IMR-90 (cell line): Measurements from ENCODE around the gene PFKFB2. TPM values are rescaled to one million over a fixed set of nuclear protein-coding genes. Genes with fewer than 3 reads are reported as not detected.

ENCODE experiments used
- ATAC-seq: fragments of 200-7000 bp; cut with Tn5 transposase; 2 replicates; pipeline ENCODE4 v1.9.1; 2020; ENCODE audit warnings: low read depth, mild to moderate bottlenecking, moderate library complexity
- BruUV-seq: library from RNA; stranded (reverse); fragments of 400-500 nt; replicated peaks from 2 replicates; lab custom pipeline; 2021; lab: Mats Ljungman, UMichigan
- CTCF ChIA-PET: fragments of 300-600 bp; formaldehyde crosslinking; extraction: SDS; loops from one replicate; lab custom pipeline; 2021; ENCODE audit warnings: antibody characterized with exemption; lab: Yijun Ruan, JAX
- POLR2A ChIA-PET: fragments of 300-600 bp; sonication (Branson Sonifier 250); formaldehyde crosslinking; loops from one replicate; lab custom pipeline; 2022; ENCODE audit warnings: antibody characterized with exemption; ENCODE audit not compliant: unreplicated experiment; lab: Charles Lee
- DNase-seq: peaks from one replicate; pipeline ENCODE4 v3.0.0; 2013
- H2AFZ ChIP-seq: replicated peaks from 2 replicates; pipeline ENCODE3; 2013; ENCODE audit warnings: low read length, mild to moderate bottlenecking; ENCODE audit not compliant: poor library complexity
- H2AK5ac ChIP-seq: 2 replicates; pipeline ENCODE4 v1.6.1; 2013; ENCODE audit warnings: low read depth, low read length, inconsistent platforms
- H2AK9ac ChIP-seq: replicated peaks from 2 replicates; pipeline ENCODE3; 2013; ENCODE audit warnings: mild to moderate bottlenecking, low read depth, low read length, moderate library complexity; ENCODE audit not compliant: poor library complexity
- H2BK120ac ChIP-seq: 2 replicates; pipeline ENCODE4 v1.6.1; 2013; ENCODE audit warnings: low read depth, low read length, inconsistent platforms
- H2BK15ac ChIP-seq: 3 replicates; pipeline ENCODE4 v1.6.1; 2013; ENCODE audit warnings: low read depth, low read length, inconsistent platforms
- H2BK20ac ChIP-seq: 2 replicates; pipeline ENCODE4 v1.6.1; 2013; ENCODE audit warnings: low read depth, mild to moderate bottlenecking, inconsistent platforms, low read length, moderate library complexity
- H2BK5ac ChIP-seq: 2 replicates; pipeline ENCODE4 v1.6.1; 2013; ENCODE audit warnings: mild to moderate bottlenecking, low read depth, low read length, inconsistent platforms; ENCODE audit not compliant: poor library complexity, severe bottlenecking
- H3K14ac ChIP-seq: replicated peaks from 2 replicates; pipeline ENCODE4 v1.6.1; 2013; ENCODE audit warnings: low read depth, low read length, inconsistent platforms
- H3K18ac ChIP-seq: 2 replicates; pipeline ENCODE4 v1.6.1; 2013; ENCODE audit warnings: low read depth, low read length, control low read depth
- H3K23ac ChIP-seq: 2 replicates; pipeline ENCODE4 v1.6.1; 2013; ENCODE audit warnings: low read depth, low read length, inconsistent platforms
- H3K27ac ChIP-seq: 2 replicates; pipeline ENCODE4 v1.5.1; 2013; ENCODE audit warnings: mild to moderate bottlenecking, control low read depth, low read length; ENCODE audit not compliant: insufficient read depth
- H3K27me3 ChIP-seq: 2 replicates; pipeline ENCODE4 v1.6.1; 2013; ENCODE audit warnings: low read length; ENCODE audit not compliant: control insufficient read depth, insufficient read depth
- H3K36me3 ChIP-seq: 2 replicates; pipeline ENCODE4 v1.6.1; 2013; ENCODE audit warnings: low read length, mixed read lengths; ENCODE audit not compliant: control insufficient read depth, insufficient read depth
- H3K4ac ChIP-seq: 2 replicates; pipeline ENCODE4 v1.6.1; 2013; ENCODE audit warnings: low read depth, low read length, inconsistent platforms
- H3K4me1 ChIP-seq: 2 replicates; pipeline ENCODE4 v1.6.1; 2013; ENCODE audit warnings: low read length, mixed read lengths; ENCODE audit not compliant: control insufficient read depth, insufficient read depth
- H3K4me2 ChIP-seq: 2 replicates; pipeline ENCODE4 v1.6.1; 2013; ENCODE audit warnings: low read depth, mild to moderate bottlenecking, control low read depth, low read length, moderate library complexity
- H3K4me3 ChIP-seq: 2 replicates; pipeline ENCODE4 v1.5.1; 2013; ENCODE audit warnings: low read depth, mild to moderate bottlenecking, control low read depth, low read length, moderate library complexity; ENCODE audit not compliant: insufficient read depth
- H3K56ac ChIP-seq: 2 replicates; pipeline ENCODE4 v1.6.1; 2013; ENCODE audit warnings: low read length, inconsistent platforms; ENCODE audit not compliant: insufficient read depth; ENCODE audit errors: extremely low read depth
- H3K79me1 ChIP-seq, 2 experiments: 2 replicates each; pipeline ENCODE4 v1.6.1; 2013; ENCODE audit warnings: low read length in 2 of 2, inconsistent platforms in 1 of 2, low read depth in 1 of 2
- H3K9ac ChIP-seq: 2 replicates; pipeline ENCODE4 v1.6.1; 2013; ENCODE audit warnings: low read depth, low read length, control low read depth
- H3K9me1 ChIP-seq: 2 replicates; pipeline ENCODE4 v1.6.1; 2013; ENCODE audit warnings: low read length, inconsistent platforms; ENCODE audit not compliant: insufficient read depth
- H3K9me3 ChIP-seq: 2 replicates; pipeline ENCODE4 v1.6.1; 2013; ENCODE audit warnings: low read length; ENCODE audit not compliant: control insufficient read depth, insufficient read depth
- H4K20me1 ChIP-seq: 2 replicates; pipeline ENCODE4 v1.6.1; 2013; ENCODE audit warnings: low read length, inconsistent platforms; ENCODE audit not compliant: insufficient read depth
- H4K5ac ChIP-seq: 2 replicates; pipeline ENCODE4 v1.6.1; 2013; ENCODE audit warnings: mild to moderate bottlenecking, low read depth, low read length, control low read depth
- H4K8ac ChIP-seq, 2 experiments: 2 replicates each; pipeline ENCODE4 v1.6.1; 2013; ENCODE audit warnings: low read depth in 2 of 2, low read length in 2 of 2, control low read depth in 1 of 2, inconsistent platforms in 1 of 2
- H4K91ac ChIP-seq: 2 replicates; pipeline ENCODE4 v1.6.1; 2013; ENCODE audit warnings: low read depth, low read length, inconsistent platforms; ENCODE audit not compliant: insufficient read depth
- CEBPB ChIP-seq: IDR thresholded peaks from 2 replicates; pipeline ENCODE4 v1.6.1; 2012; ENCODE audit warnings: low read depth, low read length, improper control_type of control experiment
- FOS ChIP-seq: fragments of 150-350 bp; IDR thresholded peaks from 2 replicates; pipeline ENCODE4 v1.6.1; 2016; ENCODE audit warnings: low read depth, low read length
- MAFK ChIP-seq: IDR thresholded peaks from 2 replicates; pipeline ENCODE4 v1.6.1; 2012; ENCODE audit warnings: low read depth, low read length, improper control_type of control experiment
- MXI1 ChIP-seq: IDR thresholded peaks from 2 replicates; pipeline ENCODE4 v1.6.1; 2012; ENCODE audit warnings: low read depth, mild to moderate bottlenecking, low read length, moderate library complexity, borderline replicate concordance
- POLR2A ChIP-seq: IDR thresholded peaks from 2 replicates; pipeline ENCODE4 v1.6.1; 2012; ENCODE audit warnings: mild to moderate bottlenecking, low read depth, low read length
- RAD21 ChIP-seq: IDR thresholded peaks from 2 replicates; pipeline ENCODE4 v1.6.1; 2012; ENCODE audit warnings: low read length, improper control_type of control experiment
- RCOR1 ChIP-seq: IDR thresholded peaks from 2 replicates; pipeline ENCODE4 v1.6.1; 2012; ENCODE audit warnings: mild to moderate bottlenecking, low read length, improper control_type of control experiment; ENCODE audit not compliant: insufficient replicate concordance
- RFX5 ChIP-seq: IDR thresholded peaks from 2 replicates; pipeline ENCODE4 v1.8.0; 2012; ENCODE audit warnings: low read depth, mild to moderate bottlenecking, low read length, moderate library complexity
- WGBS, 2 experiments: methylation state at CpG; one replicate each; pipeline versions ENCODE4 v1.1.5 to v1.1.7; 2013; ENCODE audit warnings: missing lambda C conversion rate in 2 of 2; ENCODE audit not compliant: insufficient read length in 1 of 2; ENCODE audit errors: extremely low coverage in 2 of 2; 5-methylcytosine and 5-hydroxymethylcytosine counted together
- dilution Hi-C: fragments of 300-500 bp; cut with HindIII; formaldehyde crosslinking; loops from one replicate; pipeline ENCODE4 v1.14.3; 2018; ENCODE audit warnings: low sequenced_read_pairs; ENCODE audit not compliant: unreplicated experiment
- in situ Hi-C: fragments of 300-500 bp; cut with MboI; formaldehyde crosslinking; loops from 3 replicates; pipeline ENCODE4 v1.14.3; 2019; ENCODE audit warnings: low sequenced_read_pairs, inconsistent platforms, mixed read lengths
- intact Hi-C: fragments of 100-400 bp; cut with micrococcal nuclease; formaldehyde crosslinking; loops from 2 replicates; pipeline ENCODE4 v1.10.0; 2022
- polyA plus RNA-seq, 3 experiments: library from polyadenylated mRNA; depleted of rRNA; stranded (reverse); fragments of >200 nt; gene quantifications; 2 replicates each; pipeline ENCODE4 v1.2.3, GENCODE V29; 2012; ENCODE audit warnings: low replicate concordance in 1 of 3
- total RNA-seq: library from RNA; depleted of rRNA; stranded (reverse); fragments of >200 nt; gene quantifications from 2 replicates; pipeline ENCODE4 v1.2.3, GENCODE V29; 2012
- TF ChIP-seq, protein P1 (sequence below): fragments of 150-350 bp; IDR thresholded peaks from 2 replicates; pipeline ENCODE4 v1.6.1; 2017; ENCODE audit warnings: mild to moderate bottlenecking, antibody characterized with exemption, low read length, low read depth

The PFKFB2 gene
- total and polyA plus RNA-seq, 2 of the 4 experiments (the other 2 are of a cell fraction) = 0.62 to 1.3 TPM

DNA sequence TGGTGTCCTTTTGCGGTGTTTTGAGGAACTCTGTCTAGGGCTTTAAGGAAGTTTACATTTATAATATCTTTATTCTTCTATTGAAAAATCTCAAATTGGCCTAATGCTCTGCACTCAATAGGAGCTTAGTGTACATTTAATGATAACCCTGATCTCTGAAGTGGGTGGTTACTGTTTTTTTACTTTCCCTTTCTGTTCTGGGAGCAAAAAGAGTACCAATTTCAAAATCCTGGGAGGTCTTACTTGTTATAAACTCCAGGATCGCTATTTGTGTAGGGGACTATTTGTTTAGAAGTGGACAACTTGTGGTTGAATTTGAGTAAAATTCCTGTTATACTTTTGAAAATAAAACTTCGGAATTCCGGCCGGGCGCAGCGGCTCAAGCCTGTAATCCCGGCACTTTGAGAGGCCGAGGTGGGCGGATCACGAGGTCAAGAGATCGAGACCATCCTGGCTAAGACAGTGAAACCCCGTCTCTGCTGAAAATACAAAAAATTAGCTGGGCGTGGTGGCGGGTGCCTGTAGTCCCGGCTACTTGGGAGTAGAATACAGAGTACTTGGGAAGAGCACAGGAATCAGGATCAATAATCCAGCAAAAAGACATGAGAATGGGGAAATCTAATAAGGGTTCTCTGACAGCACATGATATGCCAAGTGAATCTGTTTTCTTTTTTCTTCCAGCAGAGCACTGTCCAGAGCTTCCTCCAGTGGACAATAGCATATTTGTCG, 36.7 kb downstream of the PFKFB2 start:
- no peaks in the 10 kb centered on the region for H3K9me1 ChIP-seq
- H3K4ac ChIP-seq = no peak overlapping the region
- no peak overlapping the region for H3K14ac ChIP-seq
- H2BK20ac ChIP-seq = no peak overlapping the region
- H3K27me3 ChIP-seq = peaks cover 6% of the 10 kb centered on the region; the same call in 1 of the 2 replicates
- intact Hi-C loops = no loop called here
- H2BK15ac ChIP-seq = no peak overlapping the region
- WGBS, 2 experiments = 91% methylated on average over 12 of the region's 17 CpGs; no CpG with 5 or more reads in 1 of the 2 experiments
- ChIA-PET CTCF (interaction anchor here (1.2 kb wide), 1 partner anchor 315 kb away, joined by 5 read pairs; no protein-coding TSS in a partner anchor), POLR2A (no interaction called here)
- no peak overlapping the region for H4K5ac ChIP-seq
- H3K23ac ChIP-seq = no peak overlapping the region
- H2AK9ac ChIP-seq = no peak overlapping the region
- no peak overlapping the region for H2BK5ac ChIP-seq
- H3K56ac ChIP-seq = no peak overlapping the region
- no peak overlapping the region for H3K9ac ChIP-seq
- H3K27ac ChIP-seq = no peak overlapping the region
- no peaks in the 10 kb centered on the region for H3K79me1 ChIP-seq
- no peak overlapping the region for H2AK5ac ChIP-seq
- no peak overlapping the region for H4K8ac ChIP-seq
- no peaks in the 10 kb centered on the region for H4K20me1 ChIP-seq
- no peaks in the 10 kb centered on the region for H3K4me1 ChIP-seq
- no peaks in the 10 kb centered on the region for H3K9me3 ChIP-seq
- TF ChIP-seq RFX5 = no peak
- TF ChIP-seq FOS = no peak
- no peak for TF ChIP-seq RAD21
- TF ChIP-seq RCOR1 = no peak
- TF ChIP-seq MXI1 = no peak
- TF ChIP-seq MAFK = no peak
- TF ChIP-seq, protein P1, sequence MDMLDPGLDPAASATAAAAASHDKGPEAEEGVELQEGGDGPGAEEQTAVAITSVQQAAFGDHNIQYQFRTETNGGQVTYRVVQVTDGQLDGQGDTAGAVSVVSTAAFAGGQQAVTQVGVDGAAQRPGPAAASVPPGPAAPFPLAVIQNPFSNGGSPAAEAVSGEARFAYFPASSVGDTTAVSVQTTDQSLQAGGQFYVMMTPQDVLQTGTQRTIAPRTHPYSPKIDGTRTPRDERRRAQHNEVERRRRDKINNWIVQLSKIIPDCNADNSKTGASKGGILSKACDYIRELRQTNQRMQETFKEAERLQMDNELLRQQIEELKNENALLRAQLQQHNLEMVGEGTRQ = no peak
- no peak for TF ChIP-seq CEBPB
- TF ChIP-seq POLR2A = no peak
- no peaks in the 10 kb centered on the region for H3K36me3 ChIP-seq
- H3K18ac ChIP-seq = no peak overlapping the region
- BruUV-seq = no TSS peak
- ATAC-seq (no peak), DNase-seq (no peak)
- H4K91ac ChIP-seq = no peak overlapping the region
- dilution Hi-C loops = no loop called here
- H3K4me3 ChIP-seq = no peak overlapping the region
- no peak overlapping the region for H2BK120ac ChIP-seq
- H3K4me2 ChIP-seq = no peak overlapping the region
- in situ Hi-C loops = loop anchor here (5.0 kb wide), 1 partner anchor 318 kb away; no protein-coding TSS in a partner anchor
- H2AFZ ChIP-seq = no peak overlapping the region
